ENCODE measurements around the gene MADD. TPM values are rescaled to one million over a fixed set of nuclear protein-coding genes. Genes with fewer than 3 reads are reported as not detected.

MADD gene
- total RNA-seq, 1 experiment from 2014 or later: 26.4 TPM

- intact Hi-C loops (cut with micrococcal nuclease): loop anchor here (1.0 kb wide), 1 partner anchor 92 kb away; no protein-coding TSS in a partner anchor
- peak overlapping the region; percentile 95 for H2AFZ ChIP-seq (ENCODE audit: low read length)
- H3K4me1 ChIP-seq (ENCODE audit: insufficient read depth, low read length): peaks cover 30% of the 10 kb centered on the region
- no peaks in the 10 kb centered on the region for H3K27me3 ChIP-seq (ENCODE audit: low read length)
- peak overlapping the region; percentile 75 for H3K9ac ChIP-seq (ENCODE audit: low read length)
- ChIA-PET POLR2A (ENCODE audit: unreplicated experiment) (no interaction called here), CTCF (interaction anchor here (0.6 kb wide), 1 partner anchor 86 kb away, joined by 3 read pairs; no protein-coding TSS in a partner anchor)
- H3K9me2 ChIP-seq (replicated peaks; ENCODE audit: low read length): no peaks in the 10 kb centered on the region
- H3F3A ChIP-seq (ENCODE audit: low read length, unreplicated experiment): no peaks in the 10 kb centered on the region
- peak overlapping the region; percentile 82 for H3K27ac ChIP-seq (ENCODE audit: low read length)
- H3K9me3 ChIP-seq (ENCODE audit: low read length): no peaks in the 10 kb centered on the region
- H3K36me3 ChIP-seq (ENCODE audit: low read depth, low read length): no peaks in the 10 kb centered on the region; the same call in 1 of the 2 replicates
- H4K20me1 ChIP-seq (ENCODE audit: low read length): peaks cover 14% of the 10 kb centered on the region; the same call in 1 of the 2 replicates
- BruUV-seq (replicated peaks): TSS peak; percentile 83
- peak; percentile 83 for DNase-seq
- TF ChIP-seq EZH2 (IDR thresholded peaks at IDR 0.05; ENCODE audit: low read length, unreplicated experiment) (no peak), EZH2phosphoT487 (IDR thresholded peaks at IDR 0.05; ENCODE audit: borderline replicate concordance, low read length) (no peak)
- peak overlapping the region; percentile 71 for H3K4me3 ChIP-seq (ENCODE audit: low read length)
- peak; percentile 70 for ATAC-seq
- peaks cover 37% of the 10 kb centered on the region for H3K79me2 ChIP-seq (ENCODE audit: low read length)
- H3K4me2 ChIP-seq (ENCODE audit: low read length): peak overlapping the region; percentile 93
These were observed 718 bp upstream of the MADD start for GRCh38 chr11:47269002-47269828.

GRCh38 chr11:47270331-47271271 is 668 bp downstream of the MADD start:
- TF ChIP-seq EZH2 (IDR thresholded peaks at IDR 0.05; ENCODE audit: low read length, unreplicated experiment) (no peak), CTCF (conservative IDR thresholded peaks at IDR 0.05; ENCODE audit: low read depth, low read length) (peak; percentile 43; the same call in 1 of the 2 replicates)
- peak overlapping the region; percentile 82; the same call in 1 of the 2 replicates for H3K27ac ChIP-seq (ENCODE audit: low read length)
- peak overlapping the region; percentile 95; the same call in 1 of the 2 replicates for H2AFZ ChIP-seq (ENCODE audit: low read length)
- peaks cover 41% of the 10 kb centered on the region for H3K79me2 ChIP-seq (ENCODE audit: low read length)
- peaks cover 14% of the 10 kb centered on the region; the same call in 1 of the 2 replicates for H4K20me1 ChIP-seq (ENCODE audit: low read length)
- H3K4me2 ChIP-seq (ENCODE audit: low read length): peak overlapping the region; percentile 93
- H3K9me2 ChIP-seq (replicated peaks; ENCODE audit: low read length): no peaks in the 10 kb centered on the region
- ATAC-seq (peak; percentile 3), DNase-seq (peak; percentile 49)
- BruUV-seq (replicated peaks): no TSS peak
- POLR2A ChIA-PET (ENCODE audit: unreplicated experiment): no interaction called here
- intact Hi-C loops (cut with micrococcal nuclease): loop anchor here (2.0 kb wide), 1 partner anchor 84 kb away; no protein-coding TSS in a partner anchor
- H3K9ac ChIP-seq (ENCODE audit: low read length): peak overlapping the region; percentile 75
- no peaks in the 10 kb centered on the region for H3K9me3 ChIP-seq (ENCODE audit: low read length)
- H3K4me1 ChIP-seq (ENCODE audit: insufficient read depth, low read length): peaks cover 20% of the 10 kb centered on the region
- no peaks in the 10 kb centered on the region for H3K27me3 ChIP-seq (ENCODE audit: low read length)
- H3K36me3 ChIP-seq (ENCODE audit: low read depth, low read length): peaks cover 6% of the 10 kb centered on the region
- no peaks in the 10 kb centered on the region for H3F3A ChIP-seq (ENCODE audit: low read length, unreplicated experiment)
- H3K4me3 ChIP-seq (ENCODE audit: low read length): peak overlapping the region; percentile 71
- CTCF ChIA-PET: interaction anchor here (1.0 to 1.1 kb wide), 2 partner anchors 11 to 84 kb away, joined by 8 to 13 read pairs; no protein-coding TSS in a partner anchor

GRCh38 chr11:47271328-47271727 is 1.4 kb downstream of the MADD start:
- Histone ChIP-seq H3K4me1 (ENCODE audit: insufficient read depth, low read length) (peaks cover 19% of the 10 kb centered on the region), H3K79me2 (ENCODE audit: low read length) (peaks cover 41% of the 10 kb centered on the region), H3K36me3 (ENCODE audit: low read depth, low read length) (peaks cover 13% of the 10 kb centered on the region), H3K9ac (ENCODE audit: low read length) (no peak overlapping the region), H3F3A (ENCODE audit: low read length, unreplicated experiment) (no peaks in the 10 kb centered on the region), H3K9me3 (ENCODE audit: low read length) (no peaks in the 10 kb centered on the region), H3K4me2 (ENCODE audit: low read length) (peak overlapping the region; percentile 93), H3K4me3 (ENCODE audit: low read length) (peak overlapping the region; percentile 71; the same call in 1 of the 2 replicates), H3K27ac (ENCODE audit: low read length) (no peak overlapping the region), H4K20me1 (ENCODE audit: low read length) (peaks cover 14% of the 10 kb centered on the region; the same call in 1 of the 2 replicates), H2AFZ (ENCODE audit: low read length) (0 out of 2 replicates have a peak overlapping the region, but pooled peaks have one; percentile 37), H3K9me2 (replicated peaks; ENCODE audit: low read length) (no peaks in the 10 kb centered on the region), H3K27me3 (ENCODE audit: low read length) (no peaks in the 10 kb centered on the region)
- DNase-seq: no peak
- TSS peak; percentile 37 for BruUV-seq (replicated peaks)
- no peak for TF ChIP-seq EZH2 (IDR thresholded peaks at IDR 0.05; ENCODE audit: low read length, unreplicated experiment)
- no peak for TF ChIP-seq CTCF (conservative IDR thresholded peaks at IDR 0.05; ENCODE audit: low read depth, low read length)
- TF ChIP-seq EZH2phosphoT487 (IDR thresholded peaks at IDR 0.05; ENCODE audit: borderline replicate concordance, low read length): no peak
- ChIA-PET POLR2A (ENCODE audit: unreplicated experiment) (no interaction called here), CTCF (interaction anchor here (1.0 to 1.1 kb wide), 2 partner anchors 12 to 83 kb away, joined by 8 to 13 read pairs; no protein-coding TSS in a partner anchor)
- intact Hi-C loops (cut with micrococcal nuclease): loop anchor here (2.0 kb wide), 1 partner anchor 83 kb away; no protein-coding TSS in a partner anchor
- ATAC-seq: no peak
